DND-41 (cell line): ENCODE measurements around the gene SLC6A9.

Experiments used
- ATAC-seq: fragments of 200-7000 bp; cut with Tn5 transposase; 3 replicates; pipeline ENCODE4 v1.9.1; 2021; ENCODE audit warnings: low read depth; ENCODE audit not compliant: insufficient read depth
- DNase-seq: peaks from one replicate; pipeline ENCODE4 v3.0.0-alpha.2; 2020
- H2AFZ ChIP-seq: 2 replicates; pipeline ENCODE4 v1.6.0; 2012; ENCODE audit warnings: low read depth, low read length
- H3K27ac ChIP-seq: 2 replicates; pipeline ENCODE4 v1.5.1; 2012; ENCODE audit warnings: low read length, inconsistent platforms
- H3K27me3 ChIP-seq: fragments of 200-600 bp; sonication (generic); 2 replicates; pipeline ENCODE4 v1.6.0; 2012; ENCODE audit warnings: low read length, mild to moderate bottlenecking, inconsistent platforms; ENCODE audit not compliant: insufficient read depth, poor library complexity
- H3K36me3 ChIP-seq: 2 replicates; pipeline ENCODE4 v1.5.1; 2012; ENCODE audit warnings: low read length, inconsistent platforms; ENCODE audit not compliant: insufficient read depth
- H3K4me1 ChIP-seq: 2 replicates; pipeline ENCODE4 v1.5.1; 2012; ENCODE audit warnings: mild to moderate bottlenecking, low read length; ENCODE audit not compliant: insufficient read depth
- H3K4me2 ChIP-seq: 2 replicates; pipeline ENCODE4 v1.6.0; 2012; ENCODE audit warnings: mild to moderate bottlenecking, moderate library complexity, low read length, inconsistent platforms; ENCODE audit not compliant: insufficient read depth
- H3K4me3 ChIP-seq, 2 experiments: fragments of 200-600 bp in 1 of 2; shearing (Covaris generic) in 1 of 2; 2 replicates each; pipeline ENCODE4 v1.5.1; 2012 to 2016; ENCODE audit warnings: inconsistent platforms in 2 of 2, low read length in 2 of 2, mild to moderate bottlenecking in 2 of 2, low read depth in 1 of 2, moderate library complexity in 1 of 2
- H3K79me2 ChIP-seq: 2 replicates; pipeline ENCODE4 v1.6.0; 2012; ENCODE audit warnings: low read length, inconsistent platforms; ENCODE audit not compliant: insufficient read depth
- H3K9ac ChIP-seq: 2 replicates; pipeline ENCODE4 v1.6.0; 2012; ENCODE audit warnings: low read depth, mild to moderate bottlenecking, inconsistent platforms, low read length, moderate library complexity
- H3K9me3 ChIP-seq: 2 replicates; pipeline ENCODE4 v1.5.1; 2012; ENCODE audit warnings: low read length, moderate library complexity, mild to moderate bottlenecking, inconsistent platforms; ENCODE audit not compliant: insufficient read depth, severe bottlenecking
- H4K20me1 ChIP-seq: 2 replicates; pipeline ENCODE4 v1.6.0; 2012; ENCODE audit warnings: low read length; ENCODE audit not compliant: insufficient read depth
- EZH2 ChIP-seq: IDR thresholded peaks from 3 replicates; pipeline ENCODE4 v1.6.1; 2012; ENCODE audit warnings: borderline replicate concordance, low read depth, mild to moderate bottlenecking, moderate library complexity, low read length, inconsistent platforms; ENCODE audit not compliant: severe bottlenecking
- TF ChIP-seq, protein P1 (sequence below): IDR thresholded peaks from 2 replicates; pipeline ENCODE4 v1.5.1; 2012; ENCODE audit warnings: borderline replicate concordance, low read length, moderate library complexity, mild to moderate bottlenecking; ENCODE audit not compliant: poor library complexity, severe bottlenecking; ENCODE audit errors: extremely low read depth

The SLC6A9 gene

DNA sequence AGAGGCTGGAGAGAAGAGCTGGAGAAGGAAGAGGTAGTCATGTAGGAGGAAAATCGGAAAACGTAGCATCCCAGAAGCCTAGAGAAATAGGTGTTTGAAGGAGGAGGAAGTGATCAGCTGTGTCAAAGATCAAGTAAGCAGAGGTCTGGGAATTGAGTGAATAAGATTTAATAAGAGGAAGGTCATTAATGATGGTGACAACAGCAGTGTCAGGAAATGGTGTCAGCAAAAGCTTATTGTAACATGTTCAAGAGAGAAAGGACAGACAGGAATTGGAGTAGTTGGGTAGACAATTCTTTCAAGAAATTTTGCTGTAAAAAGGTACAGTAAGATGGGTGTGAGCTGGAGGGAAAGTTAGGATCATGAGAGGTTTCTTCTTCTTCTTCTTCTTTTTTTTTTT, 41.6 kb upstream of the SLC6A9 start:
- Histone ChIP-seq H3K27me3 (peaks cover 11% of the 10 kb centered on the region), H3K9ac (no peak overlapping the region), H3K79me2 (no peaks in the 10 kb centered on the region), H3K36me3 (no peaks in the 10 kb centered on the region), H4K20me1 (no peaks in the 10 kb centered on the region), H3K4me3 (no peak overlapping the region), H3K4me1 (no peaks in the 10 kb centered on the region), H2AFZ (no peak overlapping the region), H3K4me2 (no peak overlapping the region), H3K9me3 (no peaks in the 10 kb centered on the region), H3K27ac (no peak overlapping the region)
- TF ChIP-seq, protein P1, sequence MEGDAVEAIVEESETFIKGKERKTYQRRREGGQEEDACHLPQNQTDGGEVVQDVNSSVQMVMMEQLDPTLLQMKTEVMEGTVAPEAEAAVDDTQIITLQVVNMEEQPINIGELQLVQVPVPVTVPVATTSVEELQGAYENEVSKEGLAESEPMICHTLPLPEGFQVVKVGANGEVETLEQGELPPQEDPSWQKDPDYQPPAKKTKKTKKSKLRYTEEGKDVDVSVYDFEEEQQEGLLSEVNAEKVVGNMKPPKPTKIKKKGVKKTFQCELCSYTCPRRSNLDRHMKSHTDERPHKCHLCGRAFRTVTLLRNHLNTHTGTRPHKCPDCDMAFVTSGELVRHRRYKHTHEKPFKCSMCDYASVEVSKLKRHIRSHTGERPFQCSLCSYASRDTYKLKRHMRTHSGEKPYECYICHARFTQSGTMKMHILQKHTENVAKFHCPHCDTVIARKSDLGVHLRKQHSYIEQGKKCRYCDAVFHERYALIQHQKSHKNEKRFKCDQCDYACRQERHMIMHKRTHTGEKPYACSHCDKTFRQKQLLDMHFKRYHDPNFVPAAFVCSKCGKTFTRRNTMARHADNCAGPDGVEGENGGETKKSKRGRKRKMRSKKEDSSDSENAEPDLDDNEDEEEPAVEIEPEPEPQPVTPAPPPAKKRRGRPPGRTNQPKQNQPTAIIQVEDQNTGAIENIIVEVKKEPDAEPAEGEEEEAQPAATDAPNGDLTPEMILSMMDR = no peak
- no peak for TF ChIP-seq EZH2
- ATAC-seq (no peak), DNase-seq (no peak)

DNA sequence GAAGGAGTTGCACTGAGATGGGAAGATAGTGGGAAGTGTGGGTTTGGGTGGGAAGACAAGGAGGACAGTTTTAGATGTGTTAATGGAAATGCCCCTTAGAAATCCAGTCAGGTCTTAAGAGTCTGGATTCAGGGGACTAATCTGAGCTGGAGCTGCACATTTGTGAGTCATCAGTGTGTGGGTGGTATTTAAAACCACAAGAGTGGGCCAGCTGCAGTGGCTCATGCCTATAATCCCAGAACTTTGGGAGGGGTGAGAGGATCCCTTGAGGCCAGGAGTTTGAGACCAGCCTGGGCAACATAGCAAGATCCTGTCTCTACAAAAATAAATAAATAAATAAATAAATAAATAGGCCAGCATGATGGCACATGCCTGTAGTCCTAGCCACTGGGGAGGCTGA, 40.9 kb upstream of the SLC6A9 start:
- Histone ChIP-seq H3K27ac (no peak overlapping the region), H3K4me1 (no peaks in the 10 kb centered on the region), H3K27me3 (peaks cover 17% of the 10 kb centered on the region), H3K79me2 (no peaks in the 10 kb centered on the region), H3K9ac (no peak overlapping the region), H3K9me3 (no peaks in the 10 kb centered on the region), H2AFZ (no peak overlapping the region), H4K20me1 (no peaks in the 10 kb centered on the region), H3K4me2 (no peak overlapping the region), H3K4me3 (no peak overlapping the region), H3K36me3 (no peaks in the 10 kb centered on the region)
- DNase-seq = peak; percentile 7
- ATAC-seq = peak; percentile 37; the same call in 1 of the 3 replicates
- TF ChIP-seq EZH2 = no peak
- TF ChIP-seq, protein P1 = no peak

DNA sequence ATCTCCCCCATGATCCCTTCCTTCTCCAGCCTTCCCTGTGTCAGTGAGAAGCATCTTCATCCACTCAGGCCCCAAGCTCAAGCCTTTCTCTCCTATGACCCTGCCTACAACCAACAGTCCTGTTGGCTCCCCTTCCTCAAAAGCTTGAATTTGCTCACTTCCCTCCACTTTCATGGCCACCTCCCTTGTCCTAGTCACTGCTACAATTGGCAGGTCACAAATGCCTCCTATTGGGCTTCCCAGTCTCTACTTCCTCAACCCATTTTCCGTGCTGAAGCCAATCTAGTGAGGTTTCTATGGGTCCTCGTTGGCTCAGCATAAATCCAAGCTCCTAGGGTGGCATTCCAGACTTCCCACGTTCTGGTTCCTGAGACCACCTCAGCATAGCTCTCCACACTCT, 40.2 kb upstream of the SLC6A9 start:
- ATAC-seq = no peak
- TF ChIP-seq, protein P1 = no peak
- no peak for TF ChIP-seq EZH2
- Histone ChIP-seq H3K36me3 (no peaks in the 10 kb centered on the region), H3K9ac (no peak overlapping the region), H4K20me1 (no peaks in the 10 kb centered on the region), H3K27me3 (peaks cover 15% of the 10 kb centered on the region), H3K4me3 (no peak overlapping the region), H3K27ac (no peak overlapping the region), H3K9me3 (no peaks in the 10 kb centered on the region), H2AFZ (no peak overlapping the region), H3K79me2 (no peaks in the 10 kb centered on the region), H3K4me1 (no peaks in the 10 kb centered on the region), H3K4me2 (no peak overlapping the region)
- no peak for DNase-seq

DNA sequence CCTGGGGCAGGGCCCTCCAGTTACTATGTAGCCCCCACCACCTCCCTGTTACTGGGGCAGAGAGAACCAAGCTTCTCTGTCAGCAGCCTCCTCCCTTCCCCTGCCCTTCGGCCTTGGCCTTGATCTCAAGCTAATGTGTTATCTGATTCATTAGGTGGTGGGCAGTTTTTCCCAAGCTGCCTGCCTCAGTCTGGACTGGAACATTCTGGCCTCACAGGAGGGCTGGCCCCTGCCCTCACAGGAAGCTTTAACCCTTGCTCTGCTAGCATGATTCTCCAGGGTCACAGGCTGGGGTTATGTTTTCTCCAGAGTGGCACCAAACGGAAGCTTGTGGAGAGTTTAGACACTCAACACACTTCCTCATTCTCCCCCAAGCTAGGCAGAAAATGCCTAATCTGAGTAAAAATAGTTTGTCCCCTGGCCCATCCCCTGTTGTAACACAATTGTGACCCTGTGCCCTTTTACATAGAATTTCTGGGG, 37.2 kb upstream of the SLC6A9 start:
- ATAC-seq (no peak), DNase-seq (no peak)
- Histone ChIP-seq H3K27me3 (peaks cover 9% of the 10 kb centered on the region), H3K4me1 (no peaks in the 10 kb centered on the region), H3K79me2 (no peaks in the 10 kb centered on the region), H3K27ac (no peak overlapping the region), H3K36me3 (no peaks in the 10 kb centered on the region), H3K9me3 (no peaks in the 10 kb centered on the region), H3K9ac (no peak overlapping the region), H3K4me2 (no peak overlapping the region), H3K4me3 (no peak overlapping the region), H4K20me1 (no peaks in the 10 kb centered on the region), H2AFZ (no peak overlapping the region)
- TF ChIP-seq, protein P1 = no peak
- no peak for TF ChIP-seq EZH2
